ENCODE results near the gene C2orf74.

DNA sequence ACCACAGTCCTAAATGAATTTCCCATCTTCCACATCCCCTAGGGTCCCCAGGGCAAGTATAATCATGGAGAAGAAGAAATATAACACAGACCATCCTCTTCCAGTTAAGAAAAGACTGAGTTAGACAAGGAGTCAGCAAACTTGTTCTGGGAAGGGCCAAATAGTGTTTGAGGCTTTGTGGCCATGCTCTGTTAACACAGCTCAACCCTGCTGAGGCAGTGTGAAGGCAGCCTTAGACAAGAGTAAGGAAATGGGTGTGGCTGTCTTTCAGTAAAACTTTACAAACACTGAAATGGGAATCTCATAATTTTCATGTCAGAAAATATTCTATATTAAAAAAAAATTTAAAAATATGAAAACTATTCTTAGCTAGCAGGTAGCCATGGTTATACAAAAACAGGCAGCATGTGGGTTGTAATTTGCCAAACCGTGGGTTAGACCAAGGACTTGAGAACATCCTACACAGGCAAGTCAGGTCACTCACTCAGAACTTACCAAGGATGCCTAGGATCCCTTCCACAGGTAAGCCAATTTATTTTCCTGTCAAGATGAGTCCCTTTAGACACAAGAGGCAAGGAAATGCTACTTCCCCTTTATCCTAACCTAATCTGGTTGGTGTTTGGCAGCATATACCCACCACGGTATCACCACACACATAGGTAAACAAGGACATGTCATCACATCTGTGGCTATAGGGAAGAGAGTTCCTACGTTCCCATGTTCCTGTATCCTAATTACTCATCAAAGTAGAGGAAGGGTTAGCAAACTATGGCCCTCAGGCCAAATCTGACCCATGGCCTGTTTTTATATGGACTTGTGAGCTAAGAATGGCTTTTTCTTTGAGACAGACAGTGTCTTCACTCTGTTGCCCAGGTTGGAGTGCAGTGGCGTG is 31.9 kb downstream of the C2orf74 start:
- TF ChIP-seq CTCF (IDR thresholded peaks at IDR 0.05; ENCODE audit: insufficient read depth, low read depth, low read length) (no peak), EZH2 (IDR thresholded peaks at IDR 0.05; ENCODE audit: insufficient read depth, low read length) (no peak)
